HCT116 (cell line): ENCODE data around the gene LIMK2.
"Not testable (repeated sequence)": the region's sequence is repeated elsewhere in the genome, so short reads cannot be mapped to it uniquely, and the experiment has no call there.

Source experiments
- CBX3 ChIP-seq: IDR thresholded peaks from 2 replicates; pipeline ENCODE4 v1.6.1; 2012; ENCODE audit warnings: low read depth
- CEBPB ChIP-seq: IDR thresholded peaks from 2 replicates; pipeline ENCODE4 v1.6.1; 2012; ENCODE audit warnings: low read depth
- EZH2 ChIP-seq: fragments of 200-600 bp; sonication (generic); IDR thresholded peaks from 2 replicates; pipeline ENCODE4 v1.6.1; 2017; ENCODE audit warnings: antibody characterized with exemption, mixed run types
- EZH2phosphoT487 ChIP-seq: fragments of 200-600 bp; IDR thresholded peaks from 2 replicates; pipeline ENCODE4 v1.6.1; 2018; ENCODE audit warnings: antibody characterized with exemption, borderline replicate concordance
- POLR2A ChIP-seq: IDR thresholded peaks from 2 replicates; pipeline ENCODE4 v1.7.0; 2011; ENCODE audit warnings: borderline replicate concordance; ENCODE audit not compliant: insufficient read depth, insufficient read length; ENCODE audit errors: extremely low read depth
- POLR2AphosphoS5 ChIP-seq: IDR thresholded peaks from 2 replicates; pipeline ENCODE4 v1.6.1; 2011; ENCODE audit warnings: mild to moderate bottlenecking, low read depth, low read length, moderate library complexity
- RAD21 ChIP-seq: IDR thresholded peaks from 2 replicates; pipeline ENCODE4 v1.6.1; 2012; ENCODE audit warnings: low read depth, mild to moderate bottlenecking
- SIN3A ChIP-seq: IDR thresholded peaks from 2 replicates; pipeline ENCODE4 v1.6.1; 2012; ENCODE audit warnings: low read depth
- ZNF274 ChIP-seq: fragments of 200-500 bp; sonication (Bioruptor generic); IDR thresholded peaks from 2 replicates; pipeline ENCODE4 v1.6.1; 2014; ENCODE audit warnings: mild to moderate bottlenecking, low read depth, low read length, inconsistent platforms
- TF ChIP-seq, protein P1 (sequence below), 3 experiments: fragments of 200-600 bp in 1 of 3; sonication (generic) in 1 of 3; IDR thresholded peaks in 2 of 3; conservative IDR thresholded peaks in 1 of 3; 2 replicates each; pipeline ENCODE4 v1.5.1; 2012 to 2017; ENCODE audit warnings: low read depth in 2 of 3, low read length in 2 of 3, antibody characterized with exemption in 1 of 3, borderline replicate concordance in 1 of 3, control low read depth in 1 of 3, mild to moderate bottlenecking in 1 of 3, mixed read lengths in 1 of 3, mixed run types in 1 of 3, moderate library complexity in 1 of 3; ENCODE audit not compliant: insufficient read depth in 1 of 3
- TF ChIP-seq, protein P2 (sequence below): IDR thresholded peaks from 2 replicates; pipeline ENCODE4 v1.6.1; 2012
- TF ChIP-seq, protein P3 (sequence below): IDR thresholded peaks from 2 replicates; pipeline ENCODE4 v1.6.1; 2011; ENCODE audit warnings: mild to moderate bottlenecking, low read length, moderate library complexity; ENCODE audit not compliant: insufficient replicate concordance; ENCODE audit errors: extremely low read depth
- TF ChIP-seq, protein P4 (sequence below): IDR thresholded peaks from 2 replicates; pipeline ENCODE4 v1.6.1; 2012; ENCODE audit warnings: low read depth

DNA sequence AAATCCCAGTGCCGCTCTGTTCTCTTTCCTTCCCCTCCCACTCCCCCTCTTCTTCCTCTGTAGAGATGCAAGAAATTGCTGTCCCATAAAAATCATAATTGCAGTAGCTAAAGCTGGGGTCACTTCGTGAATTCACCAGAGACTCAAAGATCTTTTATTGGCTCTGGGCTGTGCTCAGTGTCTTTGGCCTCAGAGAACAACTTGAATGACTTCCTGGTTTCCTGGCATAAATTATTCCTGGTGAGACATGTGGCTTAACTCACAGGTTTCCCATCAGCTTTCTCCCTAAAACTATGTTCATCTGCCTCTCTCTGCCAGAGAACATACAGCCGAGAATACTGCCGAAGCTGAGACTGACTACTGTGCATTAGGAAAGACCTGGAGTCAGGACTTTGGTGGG is 7.0 kb upstream of the LIMK2 start:
- TF ChIP-seq, protein P1, sequence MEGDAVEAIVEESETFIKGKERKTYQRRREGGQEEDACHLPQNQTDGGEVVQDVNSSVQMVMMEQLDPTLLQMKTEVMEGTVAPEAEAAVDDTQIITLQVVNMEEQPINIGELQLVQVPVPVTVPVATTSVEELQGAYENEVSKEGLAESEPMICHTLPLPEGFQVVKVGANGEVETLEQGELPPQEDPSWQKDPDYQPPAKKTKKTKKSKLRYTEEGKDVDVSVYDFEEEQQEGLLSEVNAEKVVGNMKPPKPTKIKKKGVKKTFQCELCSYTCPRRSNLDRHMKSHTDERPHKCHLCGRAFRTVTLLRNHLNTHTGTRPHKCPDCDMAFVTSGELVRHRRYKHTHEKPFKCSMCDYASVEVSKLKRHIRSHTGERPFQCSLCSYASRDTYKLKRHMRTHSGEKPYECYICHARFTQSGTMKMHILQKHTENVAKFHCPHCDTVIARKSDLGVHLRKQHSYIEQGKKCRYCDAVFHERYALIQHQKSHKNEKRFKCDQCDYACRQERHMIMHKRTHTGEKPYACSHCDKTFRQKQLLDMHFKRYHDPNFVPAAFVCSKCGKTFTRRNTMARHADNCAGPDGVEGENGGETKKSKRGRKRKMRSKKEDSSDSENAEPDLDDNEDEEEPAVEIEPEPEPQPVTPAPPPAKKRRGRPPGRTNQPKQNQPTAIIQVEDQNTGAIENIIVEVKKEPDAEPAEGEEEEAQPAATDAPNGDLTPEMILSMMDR (IDR thresholded peaks at IDR 0.05 in 2 of 3, conservative IDR thresholded peaks at IDR 0.05 in 1 of 3; ENCODE audit: borderline replicate concordance in 1 of 3, insufficient read depth in 1 of 3, low read depth in 2 of 3, low read length in 2 of 3): not testable (repeated sequence)
- TF ChIP-seq, protein P2, sequence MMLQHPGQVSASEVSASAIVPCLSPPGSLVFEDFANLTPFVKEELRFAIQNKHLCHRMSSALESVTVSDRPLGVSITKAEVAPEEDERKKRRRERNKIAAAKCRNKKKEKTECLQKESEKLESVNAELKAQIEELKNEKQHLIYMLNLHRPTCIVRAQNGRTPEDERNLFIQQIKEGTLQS: not testable (repeated sequence)
- not testable (repeated sequence) for TF ChIP-seq RAD21, POLR2A, POLR2AphosphoS5, EZH2, EZH2phosphoT487, CEBPB, CBX3, SIN3A, ZNF274
- TF ChIP-seq, protein P3, sequence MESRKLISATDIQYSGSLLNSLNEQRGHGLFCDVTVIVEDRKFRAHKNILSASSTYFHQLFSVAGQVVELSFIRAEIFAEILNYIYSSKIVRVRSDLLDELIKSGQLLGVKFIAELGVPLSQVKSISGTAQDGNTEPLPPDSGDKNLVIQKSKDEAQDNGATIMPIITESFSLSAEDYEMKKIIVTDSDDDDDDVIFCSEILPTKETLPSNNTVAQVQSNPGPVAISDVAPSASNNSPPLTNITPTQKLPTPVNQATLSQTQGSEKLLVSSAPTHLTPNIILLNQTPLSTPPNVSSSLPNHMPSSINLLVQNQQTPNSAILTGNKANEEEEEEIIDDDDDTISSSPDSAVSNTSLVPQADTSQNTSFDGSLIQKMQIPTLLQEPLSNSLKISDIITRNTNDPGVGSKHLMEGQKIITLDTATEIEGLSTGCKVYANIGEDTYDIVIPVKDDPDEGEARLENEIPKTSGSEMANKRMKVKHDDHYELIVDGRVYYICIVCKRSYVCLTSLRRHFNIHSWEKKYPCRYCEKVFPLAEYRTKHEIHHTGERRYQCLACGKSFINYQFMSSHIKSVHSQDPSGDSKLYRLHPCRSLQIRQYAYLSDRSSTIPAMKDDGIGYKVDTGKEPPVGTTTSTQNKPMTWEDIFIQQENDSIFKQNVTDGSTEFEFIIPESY: not testable (repeated sequence)
- TF ChIP-seq, protein P4, sequence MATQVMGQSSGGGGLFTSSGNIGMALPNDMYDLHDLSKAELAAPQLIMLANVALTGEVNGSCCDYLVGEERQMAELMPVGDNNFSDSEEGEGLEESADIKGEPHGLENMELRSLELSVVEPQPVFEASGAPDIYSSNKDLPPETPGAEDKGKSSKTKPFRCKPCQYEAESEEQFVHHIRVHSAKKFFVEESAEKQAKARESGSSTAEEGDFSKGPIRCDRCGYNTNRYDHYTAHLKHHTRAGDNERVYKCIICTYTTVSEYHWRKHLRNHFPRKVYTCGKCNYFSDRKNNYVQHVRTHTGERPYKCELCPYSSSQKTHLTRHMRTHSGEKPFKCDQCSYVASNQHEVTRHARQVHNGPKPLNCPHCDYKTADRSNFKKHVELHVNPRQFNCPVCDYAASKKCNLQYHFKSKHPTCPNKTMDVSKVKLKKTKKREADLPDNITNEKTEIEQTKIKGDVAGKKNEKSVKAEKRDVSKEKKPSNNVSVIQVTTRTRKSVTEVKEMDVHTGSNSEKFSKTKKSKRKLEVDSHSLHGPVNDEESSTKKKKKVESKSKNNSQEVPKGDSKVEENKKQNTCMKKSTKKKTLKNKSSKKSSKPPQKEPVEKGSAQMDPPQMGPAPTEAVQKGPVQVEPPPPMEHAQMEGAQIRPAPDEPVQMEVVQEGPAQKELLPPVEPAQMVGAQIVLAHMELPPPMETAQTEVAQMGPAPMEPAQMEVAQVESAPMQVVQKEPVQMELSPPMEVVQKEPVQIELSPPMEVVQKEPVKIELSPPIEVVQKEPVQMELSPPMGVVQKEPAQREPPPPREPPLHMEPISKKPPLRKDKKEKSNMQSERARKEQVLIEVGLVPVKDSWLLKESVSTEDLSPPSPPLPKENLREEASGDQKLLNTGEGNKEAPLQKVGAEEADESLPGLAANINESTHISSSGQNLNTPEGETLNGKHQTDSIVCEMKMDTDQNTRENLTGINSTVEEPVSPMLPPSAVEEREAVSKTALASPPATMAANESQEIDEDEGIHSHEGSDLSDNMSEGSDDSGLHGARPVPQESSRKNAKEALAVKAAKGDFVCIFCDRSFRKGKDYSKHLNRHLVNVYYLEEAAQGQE: not testable (repeated sequence)
